GM12801 (cell line): ENCODE measurements around the gene APBA2.

Source experiments
- TF ChIP-seq, protein P1 (sequence below): IDR thresholded peaks from one replicate; pipeline ENCODE4 v1.5.1; 2011; ENCODE audit warnings: control low read depth; ENCODE audit not compliant: insufficient read length; ENCODE audit errors: extremely low read depth

Gene APBA2

DNA sequence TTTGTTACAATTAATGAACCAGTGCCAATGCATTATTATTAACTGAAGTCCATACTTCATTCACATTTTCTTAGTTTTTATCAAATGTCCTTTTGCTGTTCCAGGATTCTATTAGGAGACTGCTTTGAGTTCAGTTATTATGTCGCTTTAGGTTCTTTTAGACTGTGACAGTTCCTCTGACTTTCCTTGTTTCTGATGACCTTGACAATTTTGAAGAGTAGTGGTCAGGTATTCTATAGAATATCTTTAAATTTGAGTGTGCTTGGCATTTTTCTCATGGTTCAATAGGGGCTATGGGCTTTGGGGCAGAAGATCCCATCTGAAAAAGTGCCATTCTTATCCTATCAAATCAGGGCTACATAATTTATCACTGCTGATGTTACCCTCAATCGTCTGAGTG is 126.3 kb downstream of the APBA2 start:
- TF ChIP-seq, protein P1, sequence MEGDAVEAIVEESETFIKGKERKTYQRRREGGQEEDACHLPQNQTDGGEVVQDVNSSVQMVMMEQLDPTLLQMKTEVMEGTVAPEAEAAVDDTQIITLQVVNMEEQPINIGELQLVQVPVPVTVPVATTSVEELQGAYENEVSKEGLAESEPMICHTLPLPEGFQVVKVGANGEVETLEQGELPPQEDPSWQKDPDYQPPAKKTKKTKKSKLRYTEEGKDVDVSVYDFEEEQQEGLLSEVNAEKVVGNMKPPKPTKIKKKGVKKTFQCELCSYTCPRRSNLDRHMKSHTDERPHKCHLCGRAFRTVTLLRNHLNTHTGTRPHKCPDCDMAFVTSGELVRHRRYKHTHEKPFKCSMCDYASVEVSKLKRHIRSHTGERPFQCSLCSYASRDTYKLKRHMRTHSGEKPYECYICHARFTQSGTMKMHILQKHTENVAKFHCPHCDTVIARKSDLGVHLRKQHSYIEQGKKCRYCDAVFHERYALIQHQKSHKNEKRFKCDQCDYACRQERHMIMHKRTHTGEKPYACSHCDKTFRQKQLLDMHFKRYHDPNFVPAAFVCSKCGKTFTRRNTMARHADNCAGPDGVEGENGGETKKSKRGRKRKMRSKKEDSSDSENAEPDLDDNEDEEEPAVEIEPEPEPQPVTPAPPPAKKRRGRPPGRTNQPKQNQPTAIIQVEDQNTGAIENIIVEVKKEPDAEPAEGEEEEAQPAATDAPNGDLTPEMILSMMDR, result no peak

DNA sequence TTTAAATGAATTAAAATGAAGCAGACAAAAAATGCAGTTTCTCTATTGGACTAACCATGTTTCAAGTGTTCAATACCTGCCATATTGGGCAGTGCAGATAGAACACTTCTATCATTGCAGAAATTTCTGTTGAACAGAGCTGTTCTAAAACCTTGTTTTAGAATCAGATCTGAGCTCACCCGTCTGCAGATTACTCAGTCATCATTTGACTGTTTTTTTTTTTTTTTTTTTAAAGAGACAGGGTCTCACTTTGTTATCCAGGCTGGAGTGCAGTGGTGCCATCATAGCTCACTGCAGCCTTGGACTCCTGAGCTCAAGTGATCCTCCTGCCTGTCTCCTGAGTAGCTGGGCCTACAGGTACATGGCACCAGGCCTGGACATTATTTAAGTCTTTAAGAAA is 128.7 kb downstream of the APBA2 start:
- TF ChIP-seq, protein P1, result no peak

DNA sequence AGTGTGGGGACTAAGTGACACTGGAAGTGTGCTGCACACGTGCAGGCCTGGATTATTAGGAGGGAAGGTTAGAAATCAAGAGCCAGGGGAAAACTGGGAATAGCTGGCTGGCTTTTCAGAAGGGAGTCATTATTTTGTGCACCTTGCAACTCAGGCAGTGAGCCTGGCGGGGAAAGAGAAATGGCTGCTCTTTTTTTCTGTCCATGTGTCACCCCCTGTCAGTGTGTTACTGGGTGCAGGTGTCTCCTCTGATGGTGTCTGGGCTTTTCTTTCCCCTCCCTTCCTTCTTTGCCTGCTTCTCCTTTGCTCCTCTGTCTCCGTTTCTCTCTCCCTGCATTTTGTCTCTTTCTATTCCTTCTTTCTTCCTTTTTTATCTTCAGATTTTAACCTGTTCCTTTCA is 130.7 kb downstream of the APBA2 start:
- TF ChIP-seq, protein P1, result no peak

GRCh38 chr15:29018120-29018805 is 132.5 kb downstream of the APBA2 start:
- TF ChIP-seq, protein P1, result no peak

DNA sequence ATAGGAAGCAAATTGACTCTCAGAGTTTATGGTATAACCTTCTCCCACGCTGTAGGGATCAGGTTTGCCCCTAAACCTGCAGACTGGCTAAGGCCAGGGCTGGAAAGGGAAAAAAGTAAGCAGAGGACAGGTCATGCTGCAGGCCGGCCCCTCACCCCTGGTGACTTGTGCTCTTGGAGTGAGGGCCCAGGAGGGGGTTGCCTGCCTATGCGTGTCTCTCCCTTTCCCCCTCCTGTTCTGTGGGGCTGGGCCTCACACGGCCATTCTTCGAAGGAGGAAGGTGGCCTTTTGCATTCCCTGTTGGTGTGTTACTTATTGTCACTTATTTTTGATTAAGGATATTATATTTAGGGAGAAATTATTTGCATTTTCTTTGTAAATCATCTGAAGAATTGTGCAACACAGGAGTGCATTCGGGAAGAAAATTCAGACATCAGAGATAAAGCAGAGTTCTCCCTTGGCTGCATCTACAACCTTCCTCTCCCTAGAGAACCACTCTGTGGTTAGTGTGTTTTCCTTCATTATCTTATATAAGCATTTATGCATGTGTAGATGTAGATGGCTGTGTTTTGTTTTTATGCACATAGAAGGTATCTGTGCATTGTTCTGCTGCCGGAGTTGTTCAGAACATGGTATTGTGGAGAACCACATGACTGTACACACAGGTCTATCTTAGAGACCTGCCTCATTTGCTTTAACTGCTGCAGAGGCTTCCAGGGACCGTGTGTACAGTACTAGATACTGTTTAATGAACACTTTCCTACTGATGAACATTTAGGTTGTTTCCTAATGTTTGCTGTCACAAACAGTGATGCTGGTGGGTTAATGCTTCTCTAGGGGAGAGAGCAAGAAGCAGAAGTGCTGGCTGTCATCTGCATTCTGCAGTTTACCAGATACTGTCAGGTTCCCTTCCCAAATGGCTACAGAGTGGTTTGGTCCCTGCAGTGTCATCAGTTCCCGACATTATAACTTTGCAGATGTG is 133.5 kb downstream of the APBA2 start:
- TF ChIP-seq, protein P1, result no peak

- TF ChIP-seq, protein P1, result no peak
Measured at GRCh38 chr15:29021857-29022256, 136.1 kb downstream of the APBA2 start.

DNA sequence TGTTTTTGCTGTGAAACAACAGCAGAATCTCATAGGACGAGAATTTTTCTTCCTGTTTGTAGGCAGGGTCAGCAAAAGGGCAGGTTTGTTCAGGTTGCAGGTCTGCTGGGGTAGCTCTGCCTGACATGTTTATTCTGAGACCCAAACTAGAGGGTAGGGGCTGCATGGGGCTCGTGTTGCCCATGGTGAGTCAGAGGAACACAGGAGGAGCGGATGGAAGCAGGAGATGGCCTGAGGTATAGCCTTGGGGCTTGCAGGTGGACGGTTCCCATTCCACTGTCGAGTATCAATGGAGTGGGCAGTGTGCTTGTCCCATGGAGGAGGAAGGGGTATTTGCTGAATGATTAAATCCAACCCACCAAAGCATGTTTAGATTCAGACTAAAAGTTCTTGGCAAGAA is 138.9 kb downstream of the APBA2 start:
- TF ChIP-seq, protein P1, result no peak
